NCI-H2196 treated with DMSO at 0.1 percent for 48 hours (cell line): ENCODE measurements around the gene TPGS2.
"Not testable (repeated sequence)": the region's sequence is repeated elsewhere in the genome, so short reads cannot be mapped to it uniquely, and the experiment has no call there.

Experiments used
- DNase-seq: peaks from one replicate; lab custom pipeline; 2025; ENCODE audit not compliant: unreplicated experiment; lab: John Stamatoyannopoulos, UW

The TPGS2 gene

DNA sequence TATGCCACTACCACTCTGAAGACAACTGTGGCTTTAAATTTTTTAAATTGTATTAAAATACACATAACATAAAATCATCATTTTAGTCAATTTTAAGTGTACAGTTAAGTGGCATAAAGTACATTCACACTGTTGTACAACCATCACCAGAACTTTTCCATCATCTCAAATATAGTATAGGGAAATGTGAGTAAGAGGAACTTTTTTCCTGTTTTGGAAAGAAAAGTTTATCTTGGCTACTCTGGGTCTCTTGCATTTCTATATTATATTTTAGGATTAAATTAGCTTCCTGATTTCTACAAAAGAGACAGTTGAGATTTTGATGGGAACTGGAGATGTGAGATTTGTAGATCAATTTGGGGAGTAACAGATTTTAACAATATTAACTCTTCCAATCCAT, 3.3 kb downstream of the TPGS2 start:
- no peak for DNase-seq

- DNase-seq: no peak
These were observed 7.1 kb downstream of the TPGS2 start for GRCh38 chr18:36821681-36822080.

GRCh38 chr18:36819621-36820020, 9.2 kb downstream of the TPGS2 start:
- DNase-seq: no peak

- no peak for DNase-seq
These were observed 10.2 kb downstream of the TPGS2 start for GRCh38 chr18:36818652-36819051.

- DNase-seq: no peak
These were observed 11.8 kb downstream of the TPGS2 start for GRCh38 chr18:36817039-36817438.

DNA sequence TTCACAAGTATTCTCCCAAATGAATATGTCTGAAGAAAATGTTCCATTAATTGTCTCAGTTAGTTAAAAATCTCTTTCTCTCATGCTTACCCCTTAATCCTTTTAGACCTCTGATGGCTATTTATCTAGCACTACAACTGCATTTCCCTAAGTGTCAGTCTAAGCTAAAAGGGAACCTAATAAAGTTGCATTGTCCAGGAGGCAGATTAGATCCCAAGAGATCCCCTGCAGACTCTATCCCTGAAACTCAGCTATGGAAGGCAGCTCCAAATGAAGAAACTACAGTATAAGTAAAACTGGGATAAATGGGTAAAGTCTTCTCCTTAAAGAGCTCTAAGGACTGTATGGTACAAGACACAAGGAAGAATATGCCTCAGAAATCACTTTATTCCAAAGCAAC, 12.7 kb downstream of the TPGS2 start:
- not testable (repeated sequence) for DNase-seq

DNA sequence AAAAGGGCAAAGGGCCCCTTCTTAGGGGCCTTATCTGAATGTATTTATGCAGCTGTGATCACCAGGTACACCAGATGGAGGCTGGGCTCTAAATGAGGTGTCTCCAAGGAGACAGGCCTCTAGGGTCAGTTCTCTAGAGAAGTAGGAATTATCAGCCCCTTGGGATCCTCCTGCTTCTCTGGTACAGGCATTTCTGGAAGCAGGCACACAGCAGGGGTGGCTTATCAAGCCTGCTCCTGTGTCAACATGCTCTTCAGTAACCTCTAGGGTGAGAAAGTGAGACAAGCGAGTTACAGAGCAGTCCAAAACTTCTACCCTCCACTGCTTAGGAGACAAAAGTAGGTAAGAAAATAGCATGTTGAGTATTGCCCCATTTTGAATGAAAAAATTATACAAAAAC, 13.8 kb downstream of the TPGS2 start:
- no peak for DNase-seq

DNA sequence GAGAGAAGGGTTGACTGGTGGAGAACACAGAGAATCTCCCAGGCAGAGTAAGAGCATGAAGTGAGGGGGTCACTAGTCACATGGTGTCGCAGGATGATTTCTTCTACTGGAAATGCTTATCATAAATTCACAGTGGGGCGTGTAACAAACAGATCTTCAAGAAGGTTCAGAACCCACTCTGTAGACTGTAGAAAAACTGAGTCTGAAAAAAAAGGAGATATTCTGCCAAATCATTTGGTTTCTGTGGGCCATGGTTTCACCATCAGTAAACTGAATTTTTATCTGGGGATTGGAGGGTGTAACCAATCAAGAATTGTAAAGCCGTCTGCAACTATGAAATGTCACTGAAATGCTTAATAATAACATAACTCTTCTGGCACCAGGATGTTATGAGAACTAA, 15.0 kb downstream of the TPGS2 start:
- no peak for DNase-seq

DNA sequence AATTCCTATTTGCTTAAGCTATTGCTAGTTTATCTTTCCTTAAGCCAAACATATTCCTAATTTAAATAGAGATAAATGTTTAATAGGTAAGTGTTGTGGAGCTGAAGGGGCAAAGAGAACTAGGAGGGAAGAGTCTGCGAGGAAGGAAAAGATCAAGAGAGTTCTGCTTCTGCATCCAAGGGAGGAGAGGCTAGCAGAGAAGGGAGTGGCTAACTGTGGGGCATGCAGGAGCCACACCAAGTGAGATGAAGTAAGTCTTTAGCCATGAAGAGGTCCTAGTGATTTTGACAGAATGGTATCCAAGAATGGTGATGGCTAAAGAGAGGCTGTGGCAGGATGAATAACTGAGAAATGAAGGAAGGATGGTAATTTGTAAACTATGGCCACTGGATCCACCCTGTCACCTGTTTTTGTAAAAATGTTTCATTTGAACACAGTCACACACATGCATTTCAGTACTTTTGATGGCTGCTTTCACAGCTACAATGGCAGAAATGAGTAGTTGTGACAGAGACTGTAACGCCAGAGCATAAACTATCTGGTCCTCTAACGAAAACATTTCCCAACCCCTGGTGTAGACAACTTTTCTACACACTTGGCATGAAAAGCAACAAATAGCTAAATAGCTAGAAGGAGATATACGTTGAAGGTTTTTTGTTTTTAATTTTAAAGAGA, 15.6 kb downstream of the TPGS2 start:
- no peak for DNase-seq

DNA sequence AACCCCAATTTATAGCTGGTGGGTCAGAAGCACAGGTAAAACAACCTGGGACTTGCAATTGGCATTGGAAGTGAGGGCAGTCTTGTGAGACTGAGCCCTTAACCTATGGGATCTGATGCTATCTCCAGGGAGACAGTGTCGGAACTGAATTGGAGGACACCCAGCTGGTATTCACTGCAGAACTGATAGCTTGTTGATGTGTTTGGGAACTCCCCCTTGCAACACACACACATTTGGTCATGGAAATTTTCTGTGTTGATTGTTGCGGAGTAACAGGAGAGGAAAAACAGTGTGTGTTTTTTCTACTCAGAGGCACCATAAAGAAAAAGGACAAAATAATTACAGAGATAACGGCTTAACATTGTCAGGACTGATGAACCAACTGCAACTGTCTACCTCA, 16.1 kb downstream of the TPGS2 start:
- DNase-seq: no peak

DNA sequence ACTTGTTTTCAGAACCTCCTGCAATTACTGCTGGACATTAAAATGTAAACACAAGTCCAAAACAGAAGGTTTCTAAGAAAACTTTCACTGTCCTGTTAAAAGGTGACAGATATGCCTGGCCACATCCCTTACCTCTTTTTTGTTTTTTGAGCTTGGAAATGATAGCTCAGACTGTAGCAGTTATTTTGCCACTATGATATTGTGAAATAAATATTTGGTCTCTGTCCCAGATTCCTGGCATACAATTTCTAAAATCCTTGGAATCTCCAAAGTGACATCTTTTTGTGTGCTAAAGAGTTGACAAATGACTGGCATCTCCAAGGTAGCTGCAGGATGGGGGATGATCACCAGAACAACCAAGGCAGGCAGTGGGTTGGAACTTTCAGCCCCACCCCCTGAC, 16.8 kb downstream of the TPGS2 start:
- no peak for DNase-seq

- no peak for DNase-seq
These were observed 17.4 kb downstream of the TPGS2 start for GRCh38 chr18:36811430-36811829.

DNA sequence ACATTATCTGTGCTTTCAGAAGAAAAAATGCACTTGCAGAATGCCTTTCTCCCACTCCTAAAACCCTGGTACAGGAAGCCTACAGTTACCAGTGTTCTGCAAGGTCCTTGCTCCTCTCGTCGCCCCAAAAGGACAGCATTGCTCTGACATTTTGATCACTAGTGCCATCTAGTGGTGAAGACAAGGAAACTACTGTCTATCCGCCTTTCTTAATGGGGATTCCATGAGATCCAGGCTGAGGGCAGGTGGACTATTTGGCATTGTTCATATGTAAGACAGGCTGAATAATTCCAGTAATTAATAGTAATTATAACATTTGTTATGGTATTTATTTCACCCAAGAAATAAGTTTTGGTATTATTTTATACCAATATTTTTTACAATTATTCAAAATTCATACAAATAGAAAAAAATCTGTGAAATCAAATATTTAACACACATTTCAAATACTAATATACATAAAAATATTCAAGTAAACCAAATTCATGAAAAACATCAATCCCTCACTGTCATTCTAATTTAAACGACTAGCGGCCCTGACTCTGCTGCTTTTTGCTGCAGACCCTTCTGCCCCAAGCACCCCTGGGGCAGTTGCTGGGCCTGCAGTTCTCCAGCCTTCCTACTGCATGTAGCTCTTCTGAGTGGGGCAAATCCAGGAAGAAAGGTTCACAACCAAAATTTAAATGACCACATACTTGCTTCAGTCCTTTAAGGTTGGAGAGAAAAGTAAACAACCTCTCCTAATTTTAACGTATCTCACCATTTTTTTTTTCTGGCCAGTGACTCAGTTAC, 19.0 kb downstream of the TPGS2 start:
- peak; percentile 34 for DNase-seq

DNA sequence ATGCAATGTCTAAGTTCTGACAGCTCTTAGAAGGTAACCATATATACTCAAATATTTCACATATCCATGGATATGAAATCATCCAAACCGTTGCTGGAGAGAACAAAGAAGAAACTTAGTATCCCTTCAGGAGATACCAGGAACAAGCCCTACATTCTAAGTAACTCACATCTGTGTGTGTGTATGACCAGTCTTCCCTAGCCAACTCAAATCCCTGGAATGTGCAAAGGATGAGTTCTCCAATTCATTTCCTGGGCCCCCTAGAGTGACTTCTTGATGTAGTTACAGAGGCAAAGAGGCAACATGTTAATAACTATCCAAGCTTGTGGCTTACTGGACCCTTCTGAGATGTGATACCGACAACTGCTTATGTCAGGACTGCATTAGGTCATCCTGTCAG, 20.1 kb downstream of the TPGS2 start:
- no peak for DNase-seq

GRCh38 chr18:36805105-36805504, 23.7 kb downstream of the TPGS2 start:
- no peak for DNase-seq

DNA sequence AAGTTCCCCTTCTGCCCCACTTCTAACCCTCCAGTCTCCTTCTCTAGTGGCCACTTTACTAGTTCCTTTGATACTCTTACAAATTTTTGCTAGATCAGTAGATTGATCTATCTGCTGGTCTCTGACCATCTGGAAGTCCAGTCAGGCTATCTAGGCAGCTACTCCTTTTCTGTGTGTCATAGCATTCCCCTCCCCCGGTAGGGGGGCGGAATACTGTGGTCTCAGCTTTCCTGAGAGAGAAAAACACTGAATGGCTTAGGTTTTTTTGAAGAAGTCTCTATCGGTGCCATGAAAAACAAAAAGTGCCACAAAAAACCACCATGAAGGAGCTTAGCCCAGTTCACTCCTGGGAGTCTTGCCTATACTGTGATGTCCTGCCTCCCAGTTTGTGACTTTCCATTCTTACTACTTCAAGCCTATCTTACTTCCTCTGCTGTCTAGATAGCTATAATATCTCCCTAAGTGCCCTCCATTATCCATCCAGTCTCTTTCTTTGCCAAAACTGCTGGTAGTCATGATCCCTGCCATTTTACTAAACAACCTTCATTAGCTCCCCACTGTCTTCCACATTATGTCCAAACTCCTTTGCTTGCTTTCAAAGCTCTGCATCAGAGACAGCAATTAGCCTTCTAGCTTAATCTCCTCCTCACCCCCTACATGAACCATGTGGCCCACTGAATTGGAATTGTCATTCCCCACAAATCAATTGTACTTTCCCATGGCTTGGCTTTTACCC, 29.9 kb downstream of the TPGS2 start:
- DNase-seq: no peak

DNA sequence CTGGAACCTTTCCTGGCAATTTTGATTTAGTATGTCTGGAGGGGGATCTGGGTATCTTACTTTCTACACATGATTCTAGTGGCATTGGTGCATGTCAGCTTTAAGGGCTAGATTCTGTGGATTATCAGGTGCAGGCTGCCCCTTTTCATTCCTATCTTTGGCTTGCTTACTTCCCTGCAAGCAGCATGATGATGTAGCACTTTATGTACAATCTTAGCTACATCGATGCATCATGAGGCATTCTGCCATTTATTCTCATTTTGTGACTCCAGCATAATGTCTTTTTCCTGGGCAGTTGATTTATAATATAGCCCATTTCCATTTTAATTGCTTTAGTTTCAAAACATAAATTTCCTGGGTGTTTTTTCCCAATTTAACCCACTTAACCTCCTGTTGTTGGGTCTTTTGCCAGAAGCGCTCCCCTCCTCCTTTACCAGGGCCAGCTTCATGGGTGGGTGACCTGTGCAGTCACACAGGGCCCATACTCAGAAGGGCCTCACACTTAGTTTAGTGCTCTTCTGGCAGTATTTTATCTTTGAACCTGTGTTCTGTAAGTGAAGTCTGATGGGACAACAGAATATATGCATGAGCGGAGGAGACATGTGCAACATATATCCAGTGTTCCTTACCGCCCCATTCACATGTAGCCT, 36.0 kb downstream of the TPGS2 start:
- DNase-seq: no peak

GRCh38 chr18:36786686-36787085, 42.1 kb downstream of the TPGS2 start:
- no peak for DNase-seq

GRCh38 chr18:36783792-36784191, 45.0 kb downstream of the TPGS2 start:
- no peak for DNase-seq

GRCh38 chr18:36782710-36783109, 46.1 kb downstream of the TPGS2 start:
- no peak for DNase-seq

GRCh38 chr18:36780748-36781147, 48.1 kb downstream of the TPGS2 start:
- no peak for DNase-seq

DNA sequence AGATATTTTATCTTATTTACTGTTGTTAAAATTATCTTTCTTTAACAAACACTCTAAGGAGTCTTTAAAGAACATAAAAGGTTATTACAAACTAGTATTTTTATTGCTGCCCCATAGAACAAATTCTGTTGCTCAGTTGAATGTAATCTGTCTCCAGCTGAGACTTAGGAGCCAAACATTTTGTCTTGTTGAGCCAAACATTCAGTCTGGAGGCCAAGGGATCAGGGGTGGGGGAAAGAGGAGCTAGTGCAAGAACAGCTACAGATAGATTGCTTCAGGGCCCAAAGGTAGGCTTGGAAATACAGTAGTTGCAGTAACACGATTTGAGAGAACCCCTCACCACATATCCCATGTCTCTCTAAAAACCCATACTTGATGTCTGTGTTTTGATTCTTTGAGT, 51.2 kb downstream of the TPGS2 start:
- DNase-seq: no peak
